ENCODE results near the gene LONP2.

DNA sequence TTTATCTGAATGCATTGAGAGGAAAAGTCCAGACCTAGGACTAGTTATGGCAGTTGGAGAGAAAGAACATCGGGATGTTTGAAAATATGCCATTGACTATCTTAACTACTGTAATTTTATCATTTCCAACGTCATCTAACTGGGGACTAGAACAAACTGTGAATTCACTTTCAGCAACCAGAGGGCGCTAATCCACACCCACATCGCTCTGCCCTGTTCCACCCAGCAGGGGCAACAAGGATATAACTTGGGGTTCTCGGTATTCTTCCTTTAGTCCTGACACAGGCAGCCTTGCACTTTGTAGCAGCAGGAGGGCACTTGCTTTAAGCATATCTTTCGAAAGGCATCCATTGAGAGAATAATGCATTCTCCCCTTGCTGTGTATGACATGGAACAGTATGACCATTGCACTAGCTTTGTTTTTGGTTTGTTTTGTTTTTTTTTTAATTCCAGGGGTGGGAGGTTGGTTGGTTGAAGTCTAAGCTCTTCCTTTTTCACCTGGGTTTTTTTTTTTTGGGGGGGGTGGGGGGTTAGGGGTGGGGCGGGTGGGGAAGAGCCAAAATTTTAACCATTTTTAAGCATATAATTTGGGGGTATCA, 109.6 kb downstream of the LONP2 start:
- TF ChIP-seq ZFP36 (IDR thresholded peaks at IDR 0.05; ENCODE audit: low read depth, low read length, partially characterized antibody) (no peak), ZNF57 (CRISPR knock-in tag; IDR thresholded peaks at IDR 0.05) (no peak), POLR2A (conservative IDR thresholded peaks at IDR 0.05) (no peak), ZNF780A (CRISPR knock-in tag; IDR thresholded peaks at IDR 0.05) (no peak), PCBP1 (IDR thresholded peaks at IDR 0.05; ENCODE audit: low read depth, low read length, poor library complexity, severe bottlenecking) (no peak), POLR2AphosphoS2 (IDR thresholded peaks at IDR 0.05; ENCODE audit: low read length) (peak; percentile 80; the same call in 1 of the 2 replicates), BRCA1 (IDR thresholded peaks at IDR 0.05) (no peak), BRCA1 (CRISPR knock-in tag; IDR thresholded peaks at IDR 0.05) (no peak), MCM5 (IDR thresholded peaks at IDR 0.05; ENCODE audit: low read depth) (no peak), GTF2F1 (IDR thresholded peaks at IDR 0.05; ENCODE audit: low read depth, low read length) (no peak), CC2D1A (IDR thresholded peaks at IDR 0.05) (peak; percentile 47; the same call in 1 of the 2 replicates), HMG20B (CRISPR knock-in tag; IDR thresholded peaks at IDR 0.05) (no peak), WHSC1 (IDR thresholded peaks at IDR 0.05; ENCODE audit: low read length) (no peak)
- TF ChIP-seq, protein P1, sequence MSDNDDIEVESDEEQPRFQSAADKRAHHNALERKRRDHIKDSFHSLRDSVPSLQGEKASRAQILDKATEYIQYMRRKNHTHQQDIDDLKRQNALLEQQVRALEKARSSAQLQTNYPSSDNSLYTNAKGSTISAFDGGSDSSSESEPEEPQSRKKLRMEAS (CRISPR knock-in tag; IDR thresholded peaks at IDR 0.05), result no peak
- TF ChIP-seq, protein P2, sequence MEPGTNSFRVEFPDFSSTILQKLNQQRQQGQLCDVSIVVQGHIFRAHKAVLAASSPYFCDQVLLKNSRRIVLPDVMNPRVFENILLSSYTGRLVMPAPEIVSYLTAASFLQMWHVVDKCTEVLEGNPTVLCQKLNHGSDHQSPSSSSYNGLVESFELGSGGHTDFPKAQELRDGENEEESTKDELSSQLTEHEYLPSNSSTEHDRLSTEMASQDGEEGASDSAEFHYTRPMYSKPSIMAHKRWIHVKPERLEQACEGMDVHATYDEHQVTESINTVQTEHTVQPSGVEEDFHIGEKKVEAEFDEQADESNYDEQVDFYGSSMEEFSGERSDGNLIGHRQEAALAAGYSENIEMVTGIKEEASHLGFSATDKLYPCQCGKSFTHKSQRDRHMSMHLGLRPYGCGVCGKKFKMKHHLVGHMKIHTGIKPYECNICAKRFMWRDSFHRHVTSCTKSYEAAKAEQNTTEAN (CRISPR knock-in tag; IDR thresholded peaks at IDR 0.05), result no peak
